ENCODE results near the gene PLCB2. TPM values are rescaled to one million over a fixed set of nuclear protein-coding genes. Genes with fewer than 3 reads are reported as not detected.

Gene PLCB2
- total and polyA plus RNA-seq, 2 donors (not counting 1 experiment from before 2014, with no cell fraction given) = 166 to 312 TPM

- Histone ChIP-seq H2AFZ (ENCODE audit: insufficient read depth, low read depth, low read length, poor library complexity, severe bottlenecking) (no peak overlapping the region), H3K27ac (ENCODE audit: low read length in 2 of 2) (no peak overlapping the region), H3K36me3 (replicated peaks in 1 of 2; ENCODE audit: control extremely low read depth in 1 of 2, control insufficient read depth in 1 of 2, extremely low read depth in 1 of 2, insufficient read depth in 2 of 2, low read length in 1 of 2) (peaks cover 0 to 62% of the 10 kb centered on the region in 2 experiments), H3K9me3 (ENCODE audit: control extremely low read depth in 1 of 3, control insufficient read depth in 2 of 3, insufficient read depth in 1 of 3, low read length in 2 of 3) (peaks cover 0 to 12% (median 0%) of the 10 kb centered on the region in 3 donors), H3K4me2 (replicated peaks; ENCODE audit: low read depth, low read length, poor library complexity, severe bottlenecking) (no peak overlapping the region), H3K4me1 (ENCODE audit: control insufficient read depth in 2 of 2, insufficient read depth in 2 of 2, low read length in 2 of 2) (peaks cover 13 to 15% of the 10 kb centered on the region in 2 donors), H3K79me2 (ENCODE audit: control insufficient read depth, insufficient read depth, low read length) (peaks cover 11% of the 10 kb centered on the region), H3K27me3 (replicated peaks in 1 of 4; ENCODE audit: control extremely low read depth in 1 of 4, control insufficient read depth in 3 of 4, insufficient read depth in 4 of 4, low read length in 3 of 4) (no peaks in the 10 kb centered on the region), H3K4me3 (ENCODE audit: control extremely low read depth in 1 of 5, extremely low read depth in 1 of 5, insufficient read depth in 1 of 5, low read depth in 2 of 5, low read length in 4 of 5) (no peak overlapping the region), H3K9ac (ENCODE audit: low read length) (no peak overlapping the region), H4K20me1 (ENCODE audit: control insufficient read depth, insufficient read depth, low read length, poor library complexity, severe bottlenecking) (no peaks in the 10 kb centered on the region)
- intact Hi-C loops (cut with micrococcal nuclease) = no loop called here
- no peaks in the 10 kb centered on the region for H3K27me3 Mint-ChIP-seq
- ATAC-seq (ENCODE audit: low read depth) (no peak), DNase-seq (no peak)
- peaks cover 6% of the 10 kb centered on the region for H3K9me3 Mint-ChIP-seq (ENCODE audit: insufficient read depth)
- CTCF ChIA-PET = interaction anchor here (1.0 to 14.9 kb wide), 6 partner anchors 17 to 38 kb away, joined by 3 to 204 read pairs (median 4); partner anchors contain the start of gene CCDC9B
- TF ChIP-seq EZH2 (IDR thresholded peaks at IDR 0.05; ENCODE audit: borderline replicate concordance, insufficient read depth, low read depth, low read length, poor library complexity, severe bottlenecking) = no peak
- no peak for TF ChIP-seq CTCF (IDR thresholded peaks at IDR 0.05)
- POLR2A ChIA-PET = interaction anchor here (0.5 kb wide), 1 partner anchor 229 kb away, joined by 4 read pairs; no protein-coding TSS in a partner anchor
- H3K4me3 Mint-ChIP-seq = no peak overlapping the region
- H3K27ac Mint-ChIP-seq = no peak overlapping the region
- peaks cover 23% of the 10 kb centered on the region for H3K4me1 Mint-ChIP-seq
- 96% methylated on average over 13 of the region's 19 CpGs for WGBS (ENCODE audit: insufficient coverage)
These were observed 5.3 kb downstream of the PLCB2 start for GRCh38 chr15:40302288-40302886.

GRCh38 chr15:40301467-40302179 is 6.1 kb downstream of the PLCB2 start:
- WGBS (ENCODE audit: insufficient coverage) = 73% methylated on average over 11 of the region's 12 CpGs
- Histone ChIP-seq H3K79me2 (ENCODE audit: control insufficient read depth, insufficient read depth, low read length) (peaks cover 3% of the 10 kb centered on the region), H3K9me3 (ENCODE audit: control extremely low read depth in 1 of 3, control insufficient read depth in 2 of 3, insufficient read depth in 1 of 3, low read length in 2 of 3) (peaks cover 0 to 12% (median 0%) of the 10 kb centered on the region in 3 donors), H3K36me3 (replicated peaks in 1 of 2; ENCODE audit: control extremely low read depth in 1 of 2, control insufficient read depth in 1 of 2, extremely low read depth in 1 of 2, insufficient read depth in 2 of 2, low read length in 1 of 2) (peaks cover 0 to 65% of the 10 kb centered on the region in 2 experiments), H4K20me1 (ENCODE audit: control insufficient read depth, insufficient read depth, low read length, poor library complexity, severe bottlenecking) (no peaks in the 10 kb centered on the region), H3K27me3 (replicated peaks in 1 of 4; ENCODE audit: control extremely low read depth in 1 of 4, control insufficient read depth in 3 of 4, insufficient read depth in 4 of 4, low read length in 3 of 4) (no peaks in the 10 kb centered on the region), H2AFZ (ENCODE audit: insufficient read depth, low read depth, low read length, poor library complexity, severe bottlenecking) (no peak overlapping the region), H3K4me1 (ENCODE audit: control insufficient read depth in 2 of 2, insufficient read depth in 2 of 2, low read length in 2 of 2) (peaks cover 7% of the 10 kb centered on the region in 2 donors), H3K4me3 (ENCODE audit: control extremely low read depth in 1 of 5, extremely low read depth in 1 of 5, insufficient read depth in 1 of 5, low read depth in 2 of 5, low read length in 4 of 5) (no peak overlapping the region), H3K4me2 (replicated peaks; ENCODE audit: low read depth, low read length, poor library complexity, severe bottlenecking) (no peak overlapping the region), H3K9ac (ENCODE audit: low read length) (no peak overlapping the region), H3K27ac (ENCODE audit: low read length in 2 of 2) (no peak overlapping the region)
- Mint-ChIP-seq H3K27ac (no peak overlapping the region), H3K4me1 (peaks cover 15% of the 10 kb centered on the region), H3K4me3 (no peak overlapping the region), H3K9me3 (ENCODE audit: insufficient read depth) (peaks cover 6% of the 10 kb centered on the region), H3K27me3 (no peaks in the 10 kb centered on the region)
- no peak for ATAC-seq (ENCODE audit: low read depth)
- intact Hi-C loops (cut with micrococcal nuclease) = no loop called here
- no peak for DNase-seq
- TF ChIP-seq EZH2 (IDR thresholded peaks at IDR 0.05; ENCODE audit: borderline replicate concordance, insufficient read depth, low read depth, low read length, poor library complexity, severe bottlenecking) = no peak
- TF ChIP-seq CTCF (IDR thresholded peaks at IDR 0.05) = no peak
- POLR2A ChIA-PET = interaction anchor here (0.5 kb wide), 1 partner anchor 228 kb away, joined by 4 read pairs; no protein-coding TSS in a partner anchor
- CTCF ChIA-PET = interaction anchor here (0.8 to 14.9 kb wide), 6 partner anchors 9 to 39 kb away, joined by 3 to 204 read pairs (median 6); partner anchors contain the start of gene CCDC9B
